ENCODE measurements around the gene RNF223.
"Not testable (repeated sequence)": the region's sequence is repeated elsewhere in the genome, so short reads cannot be mapped to it uniquely, and the experiment has no call there.

Gene RNF223

DNA sequence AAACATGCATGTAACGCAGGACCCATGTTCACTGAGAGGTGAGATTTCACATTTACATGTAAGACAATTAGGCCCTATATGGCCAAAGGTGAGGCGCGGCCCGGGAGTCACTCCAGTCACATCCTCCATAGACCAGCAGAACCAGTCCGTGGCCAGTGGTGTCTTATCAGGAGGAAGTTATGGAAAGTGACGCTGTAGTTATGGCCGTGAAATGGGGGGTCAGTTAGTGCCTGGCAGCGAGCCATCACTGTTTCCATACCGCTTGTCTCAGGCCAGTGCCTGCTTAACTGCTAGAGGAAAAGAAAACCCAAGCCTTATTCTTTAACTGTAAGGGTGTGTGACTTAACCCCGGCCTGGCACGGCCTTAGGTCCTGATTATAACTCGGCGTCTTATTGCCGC is 35.6 kb upstream of the RNF223 start:
- DNase-seq (ENCODE audit: low read depth) = no peak

DNA sequence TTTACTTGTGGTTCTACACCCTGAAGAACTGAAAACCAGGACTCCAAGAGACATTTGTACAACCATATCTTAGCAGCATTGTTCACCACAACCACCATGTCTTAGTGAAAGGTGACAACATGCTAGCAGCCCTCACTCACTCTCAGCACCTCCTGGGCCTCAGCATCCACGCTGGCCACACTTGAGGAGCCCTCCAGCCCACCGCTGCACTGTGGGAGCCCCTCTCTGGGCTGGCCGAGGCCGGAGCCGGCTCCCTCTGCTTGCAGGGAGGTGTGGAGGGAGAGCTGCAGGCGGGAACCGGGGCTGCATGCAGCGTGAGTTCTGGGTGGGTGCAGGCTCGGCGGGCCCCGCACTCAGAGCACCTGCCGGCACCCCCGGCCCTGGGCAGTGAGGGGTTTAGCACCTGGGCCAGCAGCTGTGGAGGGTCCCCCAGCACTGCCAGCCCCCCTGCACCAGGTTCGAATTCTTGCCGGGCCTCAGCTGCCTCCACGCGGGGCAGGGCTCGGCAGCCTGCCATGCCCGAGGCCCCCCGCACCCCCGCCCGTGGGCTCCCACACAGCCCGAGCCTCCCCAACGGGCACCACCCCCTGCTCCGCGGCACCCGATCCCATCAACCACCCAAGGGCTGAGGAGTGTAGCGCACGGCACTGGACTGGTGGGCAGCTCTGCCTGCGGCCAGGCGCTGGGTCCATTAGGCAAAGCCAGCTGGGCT is 32.6 kb upstream of the RNF223 start:
- DNase-seq (ENCODE audit: low read depth) = no peak

DNA sequence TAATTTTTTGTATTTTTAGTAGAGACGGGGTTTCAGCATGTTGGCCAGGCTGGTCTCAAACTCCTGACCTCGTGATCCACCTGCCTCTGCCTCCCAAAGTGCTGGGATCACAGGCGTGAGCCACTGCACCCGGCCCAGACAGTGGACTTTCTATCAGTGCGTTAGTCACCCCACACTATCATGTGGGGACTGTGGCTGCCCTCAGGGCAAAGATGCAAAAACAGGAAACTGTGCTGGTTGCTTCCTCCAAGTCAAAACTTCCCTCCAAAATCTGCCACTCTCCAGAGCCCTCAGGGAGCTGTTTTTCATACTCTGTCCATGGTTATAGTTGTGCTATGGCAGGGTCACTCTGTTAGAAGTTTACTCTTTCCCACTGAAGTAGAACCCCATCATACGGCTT is 30.0 kb upstream of the RNF223 start:
- DNase-seq (ENCODE audit: low read depth) = not testable (repeated sequence)

DNA sequence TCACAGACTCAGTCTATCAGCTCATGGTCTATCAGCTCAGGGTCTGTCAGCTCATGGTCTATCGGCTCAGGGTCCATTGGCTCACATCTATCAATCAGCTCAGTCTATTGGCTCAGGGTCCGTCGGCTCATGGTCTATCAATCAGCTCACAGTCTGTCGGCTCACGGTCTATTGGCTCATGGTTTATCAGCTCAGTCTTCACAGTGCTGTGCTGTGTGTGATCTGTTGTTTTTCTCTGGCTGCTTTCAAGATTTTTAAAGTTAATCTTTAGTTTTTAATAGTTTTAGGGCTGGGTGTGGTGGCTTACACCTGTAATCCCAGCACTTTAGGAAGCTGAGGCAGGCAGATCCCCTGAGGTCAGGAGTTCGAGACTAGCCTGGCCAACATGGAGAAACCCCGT is 27.4 kb upstream of the RNF223 start:
- no peak for DNase-seq (ENCODE audit: low read depth)

DNA sequence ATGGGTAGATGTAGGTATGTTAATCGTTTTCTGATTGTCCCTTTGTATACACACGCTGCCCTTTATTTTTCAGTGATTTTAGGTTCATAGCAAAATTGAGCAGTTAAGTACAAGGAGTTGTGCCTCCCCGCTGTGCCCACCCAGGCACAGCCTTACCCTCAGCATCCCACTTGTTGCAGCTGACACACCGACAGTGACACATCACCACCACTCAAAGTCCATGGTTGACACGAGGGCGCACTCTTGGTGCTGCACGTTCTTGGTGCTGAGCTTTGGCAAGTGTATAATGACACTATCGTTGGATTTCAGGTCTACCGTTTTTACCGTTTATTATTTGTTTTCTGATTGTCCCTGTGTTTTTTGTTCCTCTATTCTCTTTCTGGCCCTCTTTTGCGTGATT is 26.2 kb upstream of the RNF223 start:
- DNase-seq (ENCODE audit: low read depth) = no peak

DNA sequence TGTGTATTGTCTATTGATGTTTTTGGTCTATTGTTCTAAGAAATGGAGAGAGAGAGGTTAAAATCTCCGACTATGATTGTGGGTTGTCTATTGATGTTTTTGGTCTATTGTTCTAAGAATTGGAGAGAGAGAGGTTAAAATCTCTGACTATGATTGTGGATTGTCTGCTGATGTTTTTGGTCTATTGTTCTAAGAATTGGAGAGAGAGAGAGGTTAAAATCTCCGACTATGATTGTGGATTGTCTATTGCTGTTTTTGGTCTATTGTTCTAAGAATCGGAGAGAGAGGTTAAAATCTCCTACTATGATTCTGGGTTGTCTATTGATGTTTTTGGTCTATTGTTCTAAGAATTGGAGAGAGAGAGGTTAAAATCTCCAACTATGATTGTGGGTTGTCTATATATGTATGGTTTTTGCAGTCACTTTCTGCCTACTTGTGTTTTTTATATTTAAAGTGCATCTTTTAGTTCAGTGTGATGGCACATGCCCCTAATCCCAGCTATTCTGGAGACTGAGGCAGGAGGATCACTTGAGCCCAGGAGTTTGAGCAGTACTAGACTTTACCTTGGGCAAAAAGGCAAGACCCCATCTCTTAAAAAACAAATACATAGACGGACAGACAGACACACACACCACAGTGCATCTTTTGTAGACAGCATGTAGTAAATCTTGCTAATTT is 25.5 kb upstream of the RNF223 start:
- DNase-seq (ENCODE audit: low read depth) = no peak

DNA sequence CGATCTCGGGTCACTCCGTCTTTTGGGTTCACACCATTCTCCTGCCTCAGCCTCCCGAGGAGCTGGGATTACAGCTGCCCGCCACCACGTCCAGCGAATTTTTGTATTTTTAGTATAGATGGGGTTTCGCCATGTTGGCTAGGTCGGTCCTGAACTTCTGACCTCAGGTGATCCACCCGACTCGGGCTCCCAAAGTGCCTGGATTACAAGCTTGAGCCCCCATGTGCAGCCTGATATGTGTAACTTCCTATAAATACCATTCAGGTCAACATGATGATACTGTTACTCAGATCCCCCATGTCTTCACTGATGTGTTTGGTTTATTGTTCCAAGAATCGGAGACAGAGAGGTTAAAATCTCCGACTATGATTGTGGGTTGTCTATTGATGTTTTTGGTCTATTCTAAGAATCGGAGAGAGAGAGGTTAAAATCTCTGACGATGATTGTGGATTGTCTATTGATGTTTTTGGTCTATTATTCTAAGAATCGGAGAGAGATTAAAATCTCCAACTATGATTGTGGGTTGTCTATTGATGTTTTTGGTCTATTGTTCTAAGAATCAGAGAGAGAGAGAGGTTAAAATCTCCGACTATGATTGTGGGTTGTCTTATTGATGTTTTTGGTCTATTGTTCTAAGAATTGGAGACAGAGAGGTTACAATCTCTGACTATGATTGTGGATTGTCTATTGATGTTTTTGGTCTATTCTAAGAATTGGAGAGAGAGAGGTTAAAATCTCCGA is 24.7 kb upstream of the RNF223 start:
- no peak for DNase-seq (ENCODE audit: low read depth)

DNA sequence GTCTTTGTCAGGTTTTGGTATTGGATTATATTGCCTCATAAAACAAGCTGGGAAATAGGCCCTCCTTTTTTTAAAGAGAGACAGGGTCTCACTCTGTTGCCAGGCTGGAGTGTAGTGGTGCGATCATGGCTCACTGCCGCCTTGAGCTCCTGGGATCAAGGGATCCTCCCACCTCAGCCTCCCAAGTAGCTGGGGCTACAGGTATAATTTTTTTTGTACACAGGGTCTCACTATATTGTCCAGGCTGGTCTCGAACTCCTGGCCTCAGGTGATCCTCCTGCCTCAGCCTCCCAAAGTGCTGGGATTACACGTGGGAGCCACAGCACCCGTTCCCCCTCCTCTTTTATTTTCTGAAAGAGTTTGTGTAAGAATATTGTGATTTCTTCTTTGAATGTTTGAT is 22.0 kb upstream of the RNF223 start:
- not testable (repeated sequence) for DNase-seq (ENCODE audit: low read depth)

DNA sequence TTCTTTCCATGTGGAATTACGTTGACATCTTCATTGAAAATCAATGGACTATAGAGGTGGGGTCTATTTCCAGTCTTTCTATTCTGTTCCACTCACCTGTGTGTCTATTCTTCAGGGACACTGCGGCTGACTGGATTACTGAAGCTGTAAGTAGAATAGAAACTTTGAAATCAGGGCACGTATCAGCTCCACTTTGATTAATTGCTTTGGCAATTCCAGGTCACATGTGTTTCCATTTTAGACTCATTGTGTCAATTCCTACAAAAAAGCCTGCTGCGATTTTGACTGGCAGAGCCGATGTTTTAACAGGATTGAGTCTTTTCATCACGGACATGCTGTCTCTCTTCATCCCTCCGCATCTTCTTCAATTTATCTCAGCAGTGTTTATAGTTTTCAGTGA is 20.9 kb upstream of the RNF223 start:
- DNase-seq (ENCODE audit: low read depth) = no peak

DNA sequence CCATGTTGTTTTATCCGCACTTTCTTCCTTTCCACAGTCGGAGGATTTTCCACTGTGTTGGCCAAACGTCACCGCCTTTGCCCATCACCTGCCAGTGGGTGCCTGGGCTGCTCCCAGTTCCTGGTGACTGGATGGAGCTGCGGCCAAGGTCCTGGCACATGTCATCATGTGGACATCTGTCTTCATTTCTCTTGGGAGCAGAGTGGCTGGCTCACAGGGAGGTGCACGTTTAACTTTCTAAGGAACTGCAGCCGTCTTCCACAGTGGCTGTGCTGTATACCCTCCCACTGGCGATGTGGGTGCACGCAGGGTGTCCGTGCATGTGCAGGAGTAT is 19.5 kb upstream of the RNF223 start:
- DNase-seq (ENCODE audit: low read depth) = no peak

DNA sequence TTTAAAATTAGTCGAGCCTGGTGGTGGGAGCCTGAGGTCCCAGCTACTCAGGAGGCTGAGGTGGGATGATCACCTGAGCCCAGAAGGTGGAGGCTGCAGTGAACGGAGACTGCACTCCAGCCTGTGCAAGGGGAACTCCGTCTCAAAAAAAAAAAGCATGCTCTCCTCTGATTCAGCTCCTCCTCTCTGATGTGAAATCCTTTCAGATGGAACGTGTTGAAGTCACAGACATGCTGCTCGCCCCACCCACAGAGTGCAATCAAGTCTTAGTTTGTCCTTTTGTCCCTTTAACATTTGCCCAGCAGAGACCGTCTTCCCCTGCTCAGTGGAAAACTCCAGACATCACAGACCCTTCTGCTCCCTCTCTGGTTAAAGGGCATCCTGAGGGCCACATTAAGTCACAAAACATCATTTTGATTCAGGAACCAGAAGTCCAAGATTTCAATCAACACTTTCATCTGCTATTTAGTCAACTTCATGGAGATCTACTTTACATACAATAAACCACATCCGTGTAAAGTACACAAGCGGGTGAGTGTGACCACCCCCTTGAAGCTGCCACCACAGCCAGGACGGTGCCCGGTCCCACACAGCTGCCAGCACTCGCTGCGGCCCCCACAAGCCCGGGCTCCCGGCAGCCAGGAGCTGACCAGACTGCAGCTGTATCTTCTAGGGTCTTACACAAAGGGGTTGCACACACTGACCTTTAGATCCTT is 18.9 kb upstream of the RNF223 start:
- no peak for DNase-seq (ENCODE audit: low read depth)

DNA sequence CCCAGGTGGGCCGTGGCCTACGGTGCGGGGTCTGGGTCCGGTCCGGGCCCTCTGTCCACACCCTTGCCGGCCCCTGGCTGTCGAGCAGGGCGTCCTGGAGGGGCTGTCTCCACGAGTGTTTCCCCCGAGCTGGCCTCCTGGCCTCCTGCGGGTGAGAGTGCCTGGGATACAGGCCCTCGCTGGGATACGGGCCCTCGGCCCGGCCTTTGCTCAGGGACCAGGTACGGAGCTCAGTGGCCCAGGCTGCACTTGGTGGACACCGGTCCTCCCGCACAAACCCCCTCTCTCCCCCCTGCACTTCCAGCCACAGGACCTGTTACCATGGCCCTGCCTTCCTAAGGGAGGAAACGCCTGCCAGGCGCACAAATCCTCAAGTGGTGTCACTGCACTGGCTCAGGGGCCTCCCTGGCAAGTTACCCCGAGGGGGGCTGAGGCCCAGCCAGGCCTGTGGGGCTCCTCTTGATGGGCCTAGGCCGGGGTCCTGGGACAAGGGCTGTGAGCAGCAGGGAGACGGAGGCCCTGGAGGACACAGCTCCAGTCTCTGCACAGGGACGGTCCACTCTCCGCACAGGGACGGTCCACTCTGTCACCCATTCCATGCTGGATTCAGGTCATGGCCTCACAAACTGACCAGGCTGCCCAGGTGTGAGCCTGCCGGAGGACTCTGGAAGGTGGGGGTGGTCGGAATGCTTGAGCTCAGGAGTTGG is 18.2 kb upstream of the RNF223 start:
- no peak for DNase-seq (ENCODE audit: low read depth)

DNA sequence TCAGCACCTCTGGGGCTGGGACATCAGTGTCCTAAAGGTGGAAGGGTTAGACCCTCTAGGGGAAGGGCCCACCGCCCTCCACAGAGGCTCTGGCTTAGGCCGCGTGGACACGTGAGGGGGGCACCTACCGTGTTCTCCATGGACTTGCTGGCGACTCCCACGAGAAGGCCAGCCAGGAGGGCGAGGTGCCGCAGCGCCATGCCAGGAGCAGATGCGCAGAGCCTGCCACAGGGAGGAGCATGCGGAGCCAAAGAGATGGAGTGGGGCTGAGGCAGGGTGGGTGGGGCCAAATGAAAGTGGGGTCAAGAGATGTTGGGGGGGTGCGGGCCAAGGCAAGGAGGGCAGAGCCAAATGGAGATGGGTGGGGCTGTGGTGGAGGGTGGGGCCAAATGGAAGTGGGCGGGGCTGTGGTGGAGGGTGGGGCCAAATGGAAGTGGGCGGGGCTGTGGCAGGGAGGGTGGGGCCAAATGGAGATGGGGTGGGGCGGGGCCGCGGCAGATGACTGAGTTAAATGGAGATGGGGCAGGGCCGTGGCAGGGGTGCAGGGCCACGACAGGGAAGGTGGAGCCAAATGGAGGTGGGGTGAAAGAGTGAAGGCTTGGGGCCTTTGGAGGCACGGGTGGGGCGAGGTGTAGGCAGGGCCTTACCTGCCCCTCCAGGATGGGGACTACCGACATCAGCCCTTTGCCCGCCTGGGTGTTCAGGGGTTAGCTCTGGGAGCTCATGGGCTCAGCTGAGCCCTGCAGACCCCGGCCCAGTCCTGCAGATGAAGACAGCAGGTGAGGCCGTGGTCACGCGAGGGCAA is 17.4 kb upstream of the RNF223 start:
- no peak for DNase-seq (ENCODE audit: low read depth)

DNA sequence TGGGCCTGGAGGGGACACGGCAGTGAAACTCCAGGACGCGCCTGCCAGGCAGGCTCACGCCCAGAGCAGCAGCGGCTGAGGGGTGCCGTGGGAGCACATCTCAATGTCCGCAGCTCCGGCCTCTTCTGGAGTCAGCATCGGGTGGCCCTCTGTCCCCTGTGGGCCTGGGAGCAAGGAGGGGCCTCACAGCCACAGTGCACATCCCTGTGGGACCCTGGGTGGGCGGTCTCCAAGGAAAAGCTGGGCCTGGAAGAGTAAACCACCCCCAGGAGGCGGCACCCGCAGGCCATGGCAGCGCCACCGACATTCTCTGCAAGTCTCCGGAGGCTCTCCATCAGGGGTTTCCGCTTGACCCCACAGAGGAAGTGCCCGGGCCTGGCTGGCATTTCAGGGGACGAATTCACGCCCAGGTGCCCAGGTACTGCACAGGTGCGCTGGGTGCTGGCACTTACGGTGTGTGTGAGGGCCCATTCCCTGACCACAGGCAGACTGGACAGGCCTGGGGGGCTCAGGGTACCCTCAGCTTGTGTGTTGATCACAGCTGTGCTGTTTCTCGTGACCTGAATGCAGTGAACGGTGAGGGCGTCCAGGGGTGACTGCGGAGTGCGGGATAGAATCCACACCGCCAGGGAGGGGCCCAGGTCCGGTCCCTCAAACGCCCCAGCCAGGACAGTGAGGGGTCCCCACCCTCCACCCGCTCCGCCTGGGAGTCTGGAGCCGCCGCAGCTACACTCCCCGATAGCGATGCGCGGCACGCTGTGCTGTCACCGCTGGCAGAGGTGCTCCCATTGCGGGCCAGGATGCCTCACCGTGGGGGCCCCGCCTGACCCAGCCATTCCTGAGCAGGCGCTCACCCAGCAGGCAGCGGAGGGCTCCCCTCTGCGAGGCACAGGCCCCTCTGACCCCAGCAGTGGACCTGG is 16.6 kb upstream of the RNF223 start:
- no peak for DNase-seq (ENCODE audit: low read depth)

DNA sequence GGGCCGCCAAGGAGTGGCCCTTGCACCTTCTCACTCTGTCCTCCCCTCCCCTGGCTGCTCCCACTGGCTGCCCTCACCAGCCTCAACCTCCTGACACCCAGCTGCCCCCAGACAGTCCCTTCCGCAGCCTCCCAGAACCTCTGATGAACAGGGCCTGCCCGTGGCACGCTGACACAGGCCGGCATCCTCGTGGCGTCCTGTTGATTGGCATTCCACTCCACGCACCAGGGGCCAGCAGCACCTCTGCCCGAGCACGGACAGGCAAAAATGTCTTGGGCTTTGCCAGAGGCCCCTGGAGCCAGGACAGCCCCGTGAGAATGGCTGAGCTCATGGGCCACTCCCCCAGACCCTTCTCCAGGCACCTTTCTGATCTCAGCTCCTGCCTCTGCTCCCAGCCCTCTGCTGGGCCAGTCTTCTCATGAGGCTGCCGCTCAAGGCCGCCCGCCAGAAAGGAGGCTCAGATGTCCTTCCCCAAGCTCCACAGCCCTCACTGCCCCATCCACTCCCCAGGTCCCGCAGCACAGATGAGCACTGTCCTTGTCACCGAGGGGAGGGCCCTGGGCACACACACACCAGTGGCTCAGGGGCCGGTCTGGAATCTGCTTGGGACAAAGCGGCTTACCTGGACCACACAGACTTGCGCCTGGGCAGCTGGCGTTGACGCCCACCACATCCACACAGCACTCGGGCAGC is 15.8 kb upstream of the RNF223 start:
- no peak for DNase-seq (ENCODE audit: low read depth)

DNA sequence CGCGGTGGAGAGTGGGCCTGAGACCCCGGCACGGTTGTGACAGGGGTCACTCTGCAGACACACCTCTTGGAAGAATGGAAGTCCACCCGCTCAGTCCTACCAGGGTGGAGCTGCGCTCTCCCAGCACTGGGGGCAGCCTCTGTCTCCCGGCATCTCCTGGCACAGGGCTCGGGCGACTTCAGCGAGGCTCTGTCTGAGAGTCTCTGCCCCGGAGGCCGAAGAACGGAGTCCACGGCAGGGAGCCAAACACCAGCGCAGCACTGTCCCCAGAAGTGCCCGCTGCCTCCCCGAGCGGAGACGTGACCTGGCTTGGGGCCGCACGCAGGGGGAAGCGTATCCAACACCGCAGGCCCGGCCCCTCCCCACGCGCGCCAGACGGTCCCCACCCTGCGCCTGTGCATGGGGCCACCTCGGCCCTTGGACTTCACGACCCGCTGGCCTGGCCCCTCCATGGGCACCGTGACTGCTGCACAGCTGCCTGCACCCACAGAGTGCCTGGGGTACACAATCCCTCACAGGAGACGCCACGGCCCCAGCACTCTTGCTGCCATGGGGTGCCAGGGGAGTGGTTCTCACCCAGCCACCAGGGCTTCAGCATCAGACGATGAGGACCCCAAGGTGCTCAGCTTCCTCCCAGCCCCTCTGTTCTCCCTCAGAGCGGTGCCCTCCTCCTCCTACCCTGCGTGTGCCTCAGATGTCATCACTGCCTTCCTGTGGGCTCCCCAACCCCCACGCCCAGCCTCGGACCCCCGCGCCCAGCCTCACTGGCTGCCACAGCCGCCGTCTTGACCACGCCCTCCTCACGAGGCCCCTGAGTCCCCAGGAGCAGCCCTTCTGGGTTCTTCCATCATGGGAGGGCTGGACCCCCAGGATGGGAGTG is 14.9 kb upstream of the RNF223 start:
- no peak for DNase-seq (ENCODE audit: low read depth)

DNA sequence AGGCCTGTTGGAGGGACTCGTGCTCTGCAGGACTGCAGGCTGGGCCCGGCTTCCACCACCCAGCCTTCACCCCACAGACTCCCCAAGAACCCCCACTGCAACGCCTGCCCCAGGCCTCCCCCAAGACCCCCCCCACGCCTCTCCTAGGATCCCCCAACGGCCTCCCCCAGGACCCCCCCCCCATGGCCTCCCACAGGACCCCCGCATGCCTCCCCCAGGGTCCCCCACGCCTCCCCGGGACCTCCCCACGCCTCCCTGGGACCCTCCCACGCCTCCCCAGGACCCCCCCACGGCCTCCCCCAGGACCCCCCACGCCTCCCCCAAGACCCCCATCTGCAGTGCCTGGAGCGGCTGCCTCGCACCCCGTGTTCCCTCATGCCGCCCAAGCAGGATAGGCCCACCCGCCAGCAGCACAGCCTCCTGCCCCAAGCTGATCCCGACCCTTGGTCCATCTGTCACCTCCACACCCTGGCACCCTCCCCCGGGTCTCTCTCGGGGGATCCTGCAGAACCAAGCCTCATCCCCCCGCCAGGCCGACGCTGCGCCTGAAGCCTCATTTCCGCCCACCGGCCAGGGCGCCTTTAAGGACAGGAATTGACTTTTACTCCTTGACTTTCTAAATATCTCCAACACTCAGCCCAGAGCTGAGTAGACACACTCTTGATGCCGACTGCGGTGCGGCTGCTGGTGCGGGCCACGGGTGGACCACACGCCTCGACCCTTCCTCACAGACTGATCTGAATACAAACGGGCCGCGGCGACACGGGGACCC is 14.1 kb upstream of the RNF223 start:
- no peak for DNase-seq (ENCODE audit: low read depth)
